PC-9 (cell line): ENCODE measurements around the gene CRYGB. TPM values are rescaled to one million over a fixed set of nuclear protein-coding genes. Genes with fewer than 3 reads are reported as not detected.

Experiments
- BruUV-seq: library from RNA; stranded (reverse); fragments of 400-500 nt; replicated peaks from 2 replicates; lab custom pipeline; 2021; lab: Mats Ljungman, UMichigan
- CTCF ChIA-PET: fragments of 300-600 bp; sonication (Branson Sonifier 250); formaldehyde crosslinking; loops from one replicate; lab custom pipeline; 2022; ENCODE audit warnings: antibody characterized with exemption; lab: Charles Lee
- POLR2A ChIA-PET: fragments of 300-600 bp; sonication (Branson Sonifier 250); formaldehyde crosslinking; loops from one replicate; lab custom pipeline; 2022; ENCODE audit warnings: antibody characterized with exemption; ENCODE audit not compliant: unreplicated experiment; lab: Charles Lee
- DNase-seq, 2 experiments: peaks; one replicate each; pipeline versions ENCODE4 v3.0.0 to v3.0.0-alpha.2; 2015 to 2022; ENCODE audit warnings: mixed read lengths in 1 of 2
- H2AFZ ChIP-seq: fragments of 200-600 bp; sonication (generic); 2 replicates; pipeline ENCODE4 v1.8.1; 2017; ENCODE audit warnings: antibody characterized with exemption
- H3F3A ChIP-seq: fragments of 200-600 bp; sonication (generic); 2 replicates; pipeline ENCODE4 v1.8.1; 2017; ENCODE audit warnings: antibody characterized with exemption, mild to moderate bottlenecking, low read depth; ENCODE audit not compliant: insufficient read depth
- H3K27ac ChIP-seq: fragments of 200-600 bp; sonication (generic); 2 replicates; pipeline ENCODE4 v1.6.1; 2016; ENCODE audit warnings: mixed run types
- H3K27me3 ChIP-seq: fragments of 200-600 bp; sonication (generic); 2 replicates; pipeline ENCODE4 v1.6.1; 2016; ENCODE audit warnings: low read depth, mixed run types; ENCODE audit not compliant: insufficient read depth
- H3K36me3 ChIP-seq: fragments of 200-600 bp; sonication (generic); 2 replicates; pipeline ENCODE4 v1.6.1; 2016; ENCODE audit warnings: low read depth, mixed run types
- H3K4me1 ChIP-seq: fragments of 200-600 bp; sonication (generic); replicated peaks from 2 replicates; pipeline ENCODE4 v1.6.1; 2016; ENCODE audit warnings: mixed run types; ENCODE audit not compliant: insufficient read depth
- H3K4me2 ChIP-seq: fragments of 200-600 bp; sonication (generic); 2 replicates; pipeline ENCODE4 v1.6.1; 2017; ENCODE audit warnings: mixed run types
- H3K4me3 ChIP-seq: fragments of 200-600 bp; sonication (generic); 2 replicates; pipeline ENCODE4 v1.6.1; 2016; ENCODE audit warnings: mixed run types
- H3K79me2 ChIP-seq: fragments of 200-600 bp; sonication (generic); 2 replicates; pipeline ENCODE4 v1.6.1; 2017; ENCODE audit warnings: low read depth, mixed run types
- H3K9me2 ChIP-seq: fragments of 200-600 bp; sonication (generic); 2 replicates; pipeline ENCODE4 v1.8.1; 2017; ENCODE audit warnings: mild to moderate bottlenecking; ENCODE audit not compliant: insufficient read depth
- H3K9me3 ChIP-seq: fragments of 200-600 bp; sonication (generic); 2 replicates; pipeline ENCODE4 v1.8.1; 2016; ENCODE audit warnings: low read depth; ENCODE audit not compliant: insufficient read depth
- H4K20me1 ChIP-seq: fragments of 200-600 bp; sonication (generic); 2 replicates; pipeline ENCODE4 v1.8.1; 2017; ENCODE audit not compliant: insufficient read depth
- EZH2 ChIP-seq: fragments of 200-600 bp; sonication (generic); IDR thresholded peaks from 2 replicates; pipeline ENCODE4 v1.8.0; 2017; ENCODE audit warnings: antibody characterized with exemption, low read depth
- intact Hi-C: fragments of 100-400 bp; cut with micrococcal nuclease; formaldehyde crosslinking; loops from one replicate; pipeline ENCODE4 v1.10.0; 2022; ENCODE audit not compliant: unreplicated experiment
- total RNA-seq: library from RNA; stranded (reverse); gene quantifications from 2 replicates; pipeline ENCODE4 v1.2.3, GENCODE V29; 2021
- TF ChIP-seq, protein P1 (sequence below): fragments of 200-600 bp; sonication (generic); conservative IDR thresholded peaks from 2 replicates; pipeline ENCODE4 v1.6.1; 2017; ENCODE audit warnings: mixed run types, antibody characterized with exemption, mild to moderate bottlenecking, moderate library complexity

CRYGB gene
- total RNA-seq, 1 experiment from 2014 or later: not detected

DNA sequence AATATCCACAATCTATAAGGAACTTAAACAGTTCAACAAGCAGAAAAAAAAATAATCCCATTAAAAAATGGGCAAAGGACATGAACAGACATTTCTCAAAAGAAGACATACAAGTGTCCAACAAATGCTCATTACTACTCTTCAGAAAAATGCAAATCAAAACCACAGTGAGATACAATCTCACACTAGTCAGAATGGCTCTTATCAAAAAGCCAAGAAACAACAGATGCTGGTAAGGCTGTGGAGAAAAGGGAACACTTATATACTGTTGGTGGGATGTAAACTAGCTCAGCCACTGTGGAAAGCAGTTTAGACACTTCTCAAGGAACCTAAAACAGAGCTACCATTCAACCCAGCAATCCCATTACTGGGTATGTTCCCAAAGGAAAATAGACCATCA lies 7.2 kb upstream of the CRYGB start:
- Histone ChIP-seq H3K27ac (no peak overlapping the region), H3K79me2 (no peaks in the 10 kb centered on the region), H3K9me2 (no peaks in the 10 kb centered on the region), H3K4me3 (no peak overlapping the region), H3K9me3 (no peaks in the 10 kb centered on the region), H3K4me1 (no peaks in the 10 kb centered on the region), H3K27me3 (no peaks in the 10 kb centered on the region), H3F3A (no peaks in the 10 kb centered on the region), H4K20me1 (no peaks in the 10 kb centered on the region), H2AFZ (no peak overlapping the region), H3K36me3 (no peaks in the 10 kb centered on the region), H3K4me2 (no peak overlapping the region)
- POLR2A ChIA-PET: no interaction called here
- DNase-seq: no peak
- CTCF ChIA-PET: no interaction called here
- intact Hi-C loops: no loop called here
- TF ChIP-seq, protein P1, sequence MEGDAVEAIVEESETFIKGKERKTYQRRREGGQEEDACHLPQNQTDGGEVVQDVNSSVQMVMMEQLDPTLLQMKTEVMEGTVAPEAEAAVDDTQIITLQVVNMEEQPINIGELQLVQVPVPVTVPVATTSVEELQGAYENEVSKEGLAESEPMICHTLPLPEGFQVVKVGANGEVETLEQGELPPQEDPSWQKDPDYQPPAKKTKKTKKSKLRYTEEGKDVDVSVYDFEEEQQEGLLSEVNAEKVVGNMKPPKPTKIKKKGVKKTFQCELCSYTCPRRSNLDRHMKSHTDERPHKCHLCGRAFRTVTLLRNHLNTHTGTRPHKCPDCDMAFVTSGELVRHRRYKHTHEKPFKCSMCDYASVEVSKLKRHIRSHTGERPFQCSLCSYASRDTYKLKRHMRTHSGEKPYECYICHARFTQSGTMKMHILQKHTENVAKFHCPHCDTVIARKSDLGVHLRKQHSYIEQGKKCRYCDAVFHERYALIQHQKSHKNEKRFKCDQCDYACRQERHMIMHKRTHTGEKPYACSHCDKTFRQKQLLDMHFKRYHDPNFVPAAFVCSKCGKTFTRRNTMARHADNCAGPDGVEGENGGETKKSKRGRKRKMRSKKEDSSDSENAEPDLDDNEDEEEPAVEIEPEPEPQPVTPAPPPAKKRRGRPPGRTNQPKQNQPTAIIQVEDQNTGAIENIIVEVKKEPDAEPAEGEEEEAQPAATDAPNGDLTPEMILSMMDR: no peak
- TF ChIP-seq EZH2: no peak
- BruUV-seq: no TSS peak

DNA sequence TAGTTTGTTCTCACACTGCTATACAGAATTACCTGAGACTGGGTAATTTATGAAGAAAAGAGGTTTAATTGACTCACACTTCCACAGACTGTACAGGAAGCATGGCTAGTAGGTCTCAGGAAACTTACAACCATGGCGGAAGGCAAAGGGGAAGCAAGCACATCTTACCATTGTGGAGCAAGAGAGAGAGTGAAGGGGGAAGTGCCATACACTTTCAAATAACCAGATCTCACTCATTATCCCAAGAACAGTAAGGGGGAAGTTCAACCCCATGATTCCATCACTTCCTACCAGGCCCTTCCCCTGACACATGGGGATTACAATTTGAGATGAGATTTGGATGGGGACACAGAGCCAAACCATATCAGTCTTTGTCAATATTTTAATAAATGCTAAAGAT lies 5.0 kb upstream of the CRYGB start:
- intact Hi-C loops: no loop called here
- TF ChIP-seq EZH2: no peak
- TF ChIP-seq, protein P1: no peak
- Histone ChIP-seq H3K4me1 (no peaks in the 10 kb centered on the region), H4K20me1 (no peaks in the 10 kb centered on the region), H3K4me2 (no peak overlapping the region), H3K27ac (no peak overlapping the region), H2AFZ (no peak overlapping the region), H3K9me2 (no peaks in the 10 kb centered on the region), H3K27me3 (no peaks in the 10 kb centered on the region), H3K4me3 (no peak overlapping the region), H3F3A (no peaks in the 10 kb centered on the region), H3K36me3 (no peaks in the 10 kb centered on the region), H3K9me3 (no peaks in the 10 kb centered on the region), H3K79me2 (no peaks in the 10 kb centered on the region)
- ChIA-PET POLR2A (no interaction called here), CTCF (no interaction called here)
- DNase-seq: no peak
- no TSS peak for BruUV-seq

DNA sequence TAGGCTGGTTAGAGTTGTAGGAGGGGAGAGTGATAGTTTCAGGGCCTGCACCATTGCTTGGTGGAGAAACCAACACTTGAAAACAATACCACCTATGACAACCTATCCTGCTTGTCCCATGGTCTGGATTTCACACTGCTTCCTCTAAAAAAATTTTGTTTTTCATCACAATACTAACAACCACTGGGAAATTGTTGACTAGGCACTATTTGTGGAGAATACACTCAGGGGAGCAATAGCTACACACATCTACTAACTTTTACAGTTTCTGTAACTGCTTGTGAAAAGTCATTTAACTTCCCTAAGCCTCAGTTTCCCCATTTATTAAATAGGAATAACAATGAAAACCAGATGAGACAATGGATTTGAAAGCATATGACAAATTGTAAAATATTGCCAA lies 4.1 kb upstream of the CRYGB start:
- no peaks in the 10 kb centered on the region for H3K4me1 ChIP-seq
- TF ChIP-seq, protein P1: no peak
- H3K9me3 ChIP-seq: no peaks in the 10 kb centered on the region
- no peaks in the 10 kb centered on the region for H4K20me1 ChIP-seq
- no peak for DNase-seq
- H2AFZ ChIP-seq: no peak overlapping the region
- H3K9me2 ChIP-seq: no peaks in the 10 kb centered on the region
- H3K36me3 ChIP-seq: no peaks in the 10 kb centered on the region
- H3F3A ChIP-seq: no peaks in the 10 kb centered on the region
- POLR2A ChIA-PET: no interaction called here
- CTCF ChIA-PET: no interaction called here
- BruUV-seq: no TSS peak
- H3K4me3 ChIP-seq: no peak overlapping the region
- intact Hi-C loops: no loop called here
- H3K27me3 ChIP-seq: no peaks in the 10 kb centered on the region
- H3K27ac ChIP-seq: no peak overlapping the region
- no peaks in the 10 kb centered on the region for H3K79me2 ChIP-seq
- no peak overlapping the region for H3K4me2 ChIP-seq
